GM21786 (cell line): ENCODE data around the gene RPL12.

Source experiments
- ATAC-seq: cut with Tn5 transposase; IDR thresholded peaks from one replicate; pipeline ENCODE4 v1.9.1; 2021; ENCODE audit not compliant: unreplicated experiment

RPL12 gene

GRCh38 chr9:127407492-127407843 is 43.7 kb downstream of the RPL12 start:
- no peak for ATAC-seq

- no peak for ATAC-seq
These were observed 44.3 kb downstream of the RPL12 start for GRCh38 chr9:127406799-127407491.

DNA sequence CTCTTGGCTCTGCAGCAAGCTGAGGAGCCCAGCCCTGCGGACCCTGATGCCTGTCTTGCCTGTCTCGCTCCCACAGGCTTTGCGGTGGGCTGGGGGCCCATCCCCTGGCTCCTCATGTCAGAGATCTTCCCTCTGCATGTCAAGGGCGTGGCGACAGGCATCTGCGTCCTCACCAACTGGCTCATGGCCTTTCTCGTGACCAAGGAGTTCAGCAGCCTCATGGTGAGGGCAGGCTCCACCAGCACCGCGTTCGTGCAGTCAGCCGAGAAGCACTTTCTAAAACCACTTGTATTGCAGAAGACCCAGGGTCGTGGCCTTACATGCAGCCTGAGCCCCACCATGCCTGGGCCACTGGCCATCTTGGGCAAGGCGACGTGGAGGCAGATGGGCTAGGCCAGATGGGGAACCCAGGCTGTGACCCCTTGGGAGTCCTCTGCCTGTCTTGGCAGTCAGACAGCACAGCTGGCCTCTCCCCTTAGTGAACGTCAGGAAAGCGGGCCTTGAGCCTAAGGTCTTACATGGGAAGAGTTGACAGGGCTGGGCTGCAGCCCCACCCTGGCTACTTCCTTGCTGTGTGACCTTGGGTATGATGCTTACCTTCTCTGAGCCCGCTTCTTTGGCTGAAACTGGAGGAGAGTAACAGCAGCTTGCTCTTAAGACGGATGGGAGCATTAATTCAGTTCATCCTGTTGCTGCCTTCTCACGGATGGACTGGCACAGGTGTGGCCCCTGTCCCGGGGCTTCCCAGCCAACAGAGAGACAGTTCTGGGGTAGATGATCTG is 45.7 kb downstream of the RPL12 start:
- ATAC-seq = no peak

DNA sequence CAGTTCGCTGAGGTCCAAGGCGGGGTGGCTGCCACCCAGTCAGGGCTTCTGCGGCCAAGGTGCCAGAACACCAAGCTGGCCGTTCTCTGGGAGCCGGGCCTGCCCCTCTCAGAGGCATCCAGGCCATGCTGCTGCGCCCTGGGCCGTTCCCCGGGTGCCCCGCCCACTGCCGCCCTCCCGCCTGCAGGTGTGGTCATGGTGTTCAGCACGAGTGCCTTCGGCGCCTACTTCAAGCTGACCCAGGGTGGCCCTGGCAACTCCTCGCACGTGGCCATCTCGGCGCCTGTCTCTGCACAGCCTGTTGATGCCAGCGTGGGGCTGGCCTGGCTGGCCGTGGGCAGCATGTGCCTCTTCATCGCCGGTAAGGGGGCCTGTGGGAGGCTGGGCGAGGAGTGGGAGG is 46.6 kb downstream of the RPL12 start:
- ATAC-seq = no peak

GRCh38 chr9:127403507-127404192 is 47.6 kb downstream of the RPL12 start:
- ATAC-seq = no peak

DNA sequence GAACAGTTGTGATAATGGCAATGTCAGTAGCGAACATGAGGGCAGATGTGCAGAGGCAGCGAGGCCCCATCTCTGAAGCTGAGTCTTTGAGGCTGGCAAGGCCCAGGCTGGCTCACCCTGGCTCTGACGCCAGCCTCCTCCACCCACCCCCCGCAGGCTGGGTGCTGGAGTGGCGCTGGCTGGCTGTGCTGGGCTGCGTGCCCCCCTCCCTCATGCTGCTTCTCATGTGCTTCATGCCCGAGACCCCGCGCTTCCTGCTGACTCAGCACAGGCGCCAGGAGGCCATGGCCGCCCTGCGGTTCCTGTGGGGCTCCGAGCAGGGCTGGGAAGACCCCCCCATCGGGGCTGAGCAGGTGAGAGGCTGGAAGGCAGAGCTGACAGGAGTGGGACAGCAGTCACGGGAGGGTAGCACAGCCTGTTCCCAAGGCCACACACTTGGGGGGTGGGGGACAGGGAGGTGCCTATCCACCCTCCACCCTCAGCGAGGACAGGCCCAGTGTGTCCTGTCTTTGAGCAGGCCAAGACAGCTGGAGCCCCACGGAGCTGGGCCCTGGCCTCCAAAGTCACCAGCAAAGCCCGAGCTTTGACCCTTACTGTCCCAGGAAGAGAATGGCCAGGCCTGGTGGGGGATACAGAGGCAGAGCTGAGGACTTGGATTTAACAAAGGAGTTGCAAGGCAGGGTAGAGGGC is 48.7 kb downstream of the RPL12 start:
- ATAC-seq = no peak

- no peak for ATAC-seq
These were observed 51.4 kb downstream of the RPL12 start for GRCh38 chr9:127399736-127400269.

DNA sequence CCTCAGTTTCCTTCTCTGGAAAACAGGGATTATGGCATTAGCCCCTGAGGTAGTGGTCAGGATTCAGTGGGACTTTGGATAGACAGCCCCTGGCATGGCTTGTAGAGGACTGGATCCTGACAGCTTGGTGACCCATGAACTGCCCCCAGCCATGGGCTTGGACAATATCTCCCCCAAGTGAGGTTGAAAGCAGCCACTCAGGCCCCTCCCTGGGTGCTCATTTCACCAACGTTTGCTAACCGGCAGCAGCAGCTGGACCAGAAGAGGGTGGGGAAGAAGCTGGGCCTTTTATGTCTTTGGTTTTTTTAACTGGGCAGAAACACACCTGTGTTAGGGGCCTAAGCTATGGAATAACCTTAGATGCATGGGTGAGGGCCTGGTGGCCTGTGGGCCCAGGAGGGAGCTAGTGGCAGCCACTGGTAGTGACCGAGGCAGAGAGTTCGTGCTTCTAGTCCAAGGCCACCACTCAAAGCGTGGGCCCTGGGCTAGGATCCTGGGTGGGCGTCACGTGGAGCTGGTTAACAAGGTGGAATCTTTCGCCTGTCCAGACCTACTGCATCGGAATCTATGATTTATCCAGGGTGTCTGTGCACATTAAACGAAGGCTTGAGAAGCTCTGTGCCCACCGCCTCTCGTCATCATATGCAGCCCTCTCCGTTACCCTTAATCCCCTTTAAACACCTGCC is 52.3 kb downstream of the RPL12 start:
- no peak for ATAC-seq

DNA sequence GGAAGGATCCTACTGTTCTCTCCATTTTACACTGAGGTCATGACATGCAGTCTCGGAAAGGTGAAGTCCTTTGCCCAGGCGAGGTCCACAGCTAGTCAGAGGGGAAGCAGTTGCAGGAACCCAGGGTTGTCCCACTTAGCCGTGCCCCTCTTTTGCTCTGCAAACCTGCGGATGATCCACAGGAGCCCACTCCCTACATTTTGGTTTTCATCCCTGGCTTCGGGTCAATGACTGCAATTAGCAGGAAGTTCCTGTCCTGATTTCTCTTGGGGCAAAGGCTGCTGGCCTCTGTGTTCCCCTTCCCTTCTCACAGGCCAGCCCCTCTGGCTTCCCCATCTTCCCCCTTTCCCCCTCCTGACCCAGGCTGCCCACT is 52.9 kb downstream of the RPL12 start:
- no peak for ATAC-seq
